Ascending aorta (tissue), 2 donors: ENCODE data around the gene TXNRD1. TPM values are rescaled to one million over a fixed set of nuclear protein-coding genes. Genes with fewer than 3 reads are reported as not detected.
A peak's percentile ranks its signal among the peaks of the same experiment; 100 is the strongest.

ENCODE experiments used
- DNase-seq, 2 donors: peaks; one replicate each; pipeline ENCODE4 v3.0.0-alpha.2; 2019; ENCODE audit warnings: low spot score in 2 of 2
- H3K27ac ChIP-seq, 2 donors: fragments of 200-600 bp; sonication (generic); one replicate each; pipeline ENCODE4 v1.5.1; 2016 to 2017; ENCODE audit warnings: mild to moderate bottlenecking in 1 of 2
- H3K27me3 ChIP-seq: fragments of 200-600 bp; sonication (generic); one replicate; pipeline ENCODE4 v1.5.1; 2017
- H3K36me3 ChIP-seq, 2 donors: fragments of 200-600 bp; sonication (generic); one replicate each; pipeline ENCODE4 v1.5.1; 2016
- H3K4me1 ChIP-seq, 2 donors: fragments of 200-600 bp; sonication (generic); one replicate each; pipeline ENCODE4 v1.5.1; 2016 to 2017; ENCODE audit warnings: mild to moderate bottlenecking in 1 of 2
- H3K4me3 ChIP-seq, 2 donors: fragments of 200-600 bp; sonication (generic); one replicate each; pipeline ENCODE4 v1.5.1; 2016 to 2017; ENCODE audit warnings: mild to moderate bottlenecking in 1 of 2
- H3K9me3 ChIP-seq, 2 donors: fragments of 200-600 bp; sonication (generic); one replicate each; pipeline ENCODE4 v1.5.1; 2016
- CTCF ChIP-seq, 3 experiments: fragments of 200-600 bp in 2 of 3; fragments of 450-650 bp in 1 of 3; sonication (generic) in 2 of 3; IDR thresholded peaks; one replicate each; pipeline ENCODE4 v1.5.1; 2016 to 2019; ENCODE audit warnings: antibody characterized with exemption in 3 of 3, mild to moderate bottlenecking in 1 of 3, moderate library complexity in 1 of 3
- intact Hi-C: fragments of 100-400 bp; cut with DNase I; formaldehyde crosslinking; loops from one replicate; pipeline ENCODE4 v1.15.1; 2023
- total RNA-seq: library from RNA; depleted of rRNA; stranded (reverse); fragments of >200 nt; gene quantifications from one replicate; pipeline ENCODE4 v1.1.0, GENCODE V29; 2016

The TXNRD1 gene
- total RNA-seq, 1 donor from 2014 or later: 67.4 TPM

GRCh38 chr12:104348283-104348993 lies 132.9 kb downstream of the TXNRD1 start:
- Histone ChIP-seq H3K9me3 (no peaks in the 10 kb centered on the region), H3K27me3 (no peaks in the 10 kb centered on the region), H3K4me3 (no peak overlapping the region), H3K36me3 (peaks cover 43 to 62% of the 10 kb centered on the region in 2 donors), H3K27ac (peak overlapping the region in 1 of 2 donors; percentile 9), H3K4me1 (peaks cover 3 to 45% of the 10 kb centered on the region in 2 donors)
- intact Hi-C loops: no loop called here
- DNase-seq: no peak
- TF ChIP-seq CTCF (IDR thresholded peaks at IDR 0.05): no peak

GRCh38 chr12:104348994-104349494 lies 133.5 kb downstream of the TXNRD1 start:
- H3K4me3 ChIP-seq: no peak overlapping the region
- intact Hi-C loops: no loop called here
- peak in 1 of 2 donors; percentile 12 for DNase-seq
- peaks cover 3 to 40% of the 10 kb centered on the region in 2 donors for H3K4me1 ChIP-seq
- no peaks in the 10 kb centered on the region for H3K27me3 ChIP-seq
- TF ChIP-seq CTCF (IDR thresholded peaks at IDR 0.05): no peak
- H3K9me3 ChIP-seq: no peaks in the 10 kb centered on the region
- peaks cover 43 to 64% of the 10 kb centered on the region in 2 donors for H3K36me3 ChIP-seq
- peak overlapping the region in 1 of 2 donors; percentile 9 for H3K27ac ChIP-seq

- intact Hi-C loops: no loop called here
- no peaks in the 10 kb centered on the region for H3K9me3 ChIP-seq
- H3K4me1 ChIP-seq: peaks cover 0 to 31% of the 10 kb centered on the region in 2 donors
- H3K27me3 ChIP-seq: no peaks in the 10 kb centered on the region
- DNase-seq: peak in 1 of 2 donors; percentile 27
- peaks cover 43 to 68% of the 10 kb centered on the region in 2 donors for H3K36me3 ChIP-seq
- peak overlapping the region in 1 of 2 donors; percentile 48 for H3K27ac ChIP-seq
- no peak overlapping the region for H3K4me3 ChIP-seq
- no peak for TF ChIP-seq CTCF (IDR thresholded peaks at IDR 0.05)
Observed at GRCh38 chr12:104350211-104351056, 134.9 kb downstream of the TXNRD1 start.

GRCh38 chr12:104351057-104351983 lies 135.7 kb downstream of the TXNRD1 start:
- H3K36me3 ChIP-seq: peaks cover 43 to 68% of the 10 kb centered on the region in 2 donors
- intact Hi-C loops: no loop called here

More at GRCh38 chr12:104351057-104351983, 135.7 kb downstream of the TXNRD1 start:
- Histone ChIP-seq H3K4me1 (peaks cover 0 to 22% of the 10 kb centered on the region in 2 donors), H3K27ac (peak overlapping the region; percentile 19 to 48), H3K4me3 (no peak overlapping the region), H3K9me3 (no peaks in the 10 kb centered on the region), H3K27me3 (no peaks in the 10 kb centered on the region)
- no peak for TF ChIP-seq CTCF (IDR thresholded peaks at IDR 0.05)
- no peak for DNase-seq
